ENCODE data around the gene RASGEF1C.

Gene RASGEF1C

GRCh38 chr5:180179442-180180420, 29.3 kb downstream of the RASGEF1C start:
- DNase-seq (ENCODE audit: low read depth in 2 of 2), result no peak

- no peak for DNase-seq (ENCODE audit: low read depth in 2 of 2)
Measured at GRCh38 chr5:180178531-180179441, 30.2 kb downstream of the RASGEF1C start.

GRCh38 chr5:180176191-180176590, 32.8 kb downstream of the RASGEF1C start:
- DNase-seq (ENCODE audit: low read depth in 2 of 2), result no peak

GRCh38 chr5:180175015-180175431, 34.0 kb downstream of the RASGEF1C start:
- no peak for DNase-seq (ENCODE audit: low read depth in 2 of 2)

- no peak for DNase-seq (ENCODE audit: low read depth in 2 of 2)
Measured at GRCh38 chr5:180174587-180174972, 34.4 kb downstream of the RASGEF1C start.

- no peak for DNase-seq (ENCODE audit: low read depth in 2 of 2)
Measured at GRCh38 chr5:180173875-180174586, 35.0 kb downstream of the RASGEF1C start.

GRCh38 chr5:180173198-180173544, 35.8 kb downstream of the RASGEF1C start:
- no peak for DNase-seq (ENCODE audit: low read depth in 2 of 2)

GRCh38 chr5:180172447-180173197, 36.4 kb downstream of the RASGEF1C start:
- DNase-seq (ENCODE audit: low read depth in 2 of 2), result no peak

GRCh38 chr5:180171568-180172094, 37.4 kb downstream of the RASGEF1C start:
- DNase-seq (ENCODE audit: low read depth in 2 of 2), result no peak

GRCh38 chr5:180170810-180171567, 38.0 kb downstream of the RASGEF1C start:
- no peak for DNase-seq (ENCODE audit: low read depth in 2 of 2)

- DNase-seq (ENCODE audit: low read depth in 2 of 2), result no peak
Measured at GRCh38 chr5:180170106-180170809, 38.8 kb downstream of the RASGEF1C start.

GRCh38 chr5:180169248-180170105, 39.5 kb downstream of the RASGEF1C start:
- DNase-seq (ENCODE audit: low read depth in 2 of 2), result no peak

GRCh38 chr5:180168758-180169157, 40.3 kb downstream of the RASGEF1C start:
- no peak for DNase-seq (ENCODE audit: low read depth in 2 of 2)

GRCh38 chr5:180166176-180166575, 42.8 kb downstream of the RASGEF1C start:
- DNase-seq (ENCODE audit: low read depth in 2 of 2), result no peak

GRCh38 chr5:180162304-180162661, 46.7 kb downstream of the RASGEF1C start:
- DNase-seq (ENCODE audit: low read depth in 2 of 2), result no peak

- no peak for DNase-seq (ENCODE audit: low read depth in 2 of 2)
Measured at GRCh38 chr5:180161420-180162303, 47.3 kb downstream of the RASGEF1C start.

GRCh38 chr5:180160789-180161188, 48.2 kb downstream of the RASGEF1C start:
- no peak for DNase-seq (ENCODE audit: low read depth in 2 of 2)

- DNase-seq (ENCODE audit: low read depth in 2 of 2), result no peak
Measured at GRCh38 chr5:180160215-180160614, 48.8 kb downstream of the RASGEF1C start.
